NOMO-1 treated with dmso at 0.1 percent for 144 hours (cell line): ENCODE results near the gene UPF2.
"Not testable (repeated sequence)": the region's sequence is repeated elsewhere in the genome, so short reads cannot be mapped to it uniquely, and the experiment has no call there.

Source experiments
- DNase-seq: peaks from one replicate; lab custom pipeline; 2025; ENCODE audit not compliant: unreplicated experiment; lab: John Stamatoyannopoulos, UW

UPF2 gene

GRCh38 chr10:12041766-12042408 lies 722 bp downstream of the UPF2 start:
- peak; percentile 4 for DNase-seq

GRCh38 chr10:12036073-12036655 lies 6.4 kb downstream of the UPF2 start:
- no peak for DNase-seq

DNA sequence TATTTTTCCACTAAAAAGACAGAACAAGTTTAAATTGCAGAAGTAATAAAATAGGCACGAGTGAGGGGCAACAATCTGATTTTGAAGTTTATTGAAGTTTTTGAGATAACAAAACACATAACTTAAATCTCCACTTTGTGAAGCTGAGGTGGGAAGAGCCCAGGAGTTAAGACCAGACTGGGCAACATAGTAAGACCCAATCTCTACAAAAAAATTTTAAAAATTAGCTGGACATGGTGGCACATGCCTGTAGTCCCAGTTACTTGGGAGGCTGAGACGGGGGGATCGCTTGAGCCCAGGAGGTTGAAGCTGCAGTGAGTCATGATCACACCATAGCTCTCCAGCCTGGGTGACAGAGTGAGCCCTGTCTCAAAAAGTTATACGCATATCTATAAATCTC lies 11.2 kb downstream of the UPF2 start:
- DNase-seq = no peak

DNA sequence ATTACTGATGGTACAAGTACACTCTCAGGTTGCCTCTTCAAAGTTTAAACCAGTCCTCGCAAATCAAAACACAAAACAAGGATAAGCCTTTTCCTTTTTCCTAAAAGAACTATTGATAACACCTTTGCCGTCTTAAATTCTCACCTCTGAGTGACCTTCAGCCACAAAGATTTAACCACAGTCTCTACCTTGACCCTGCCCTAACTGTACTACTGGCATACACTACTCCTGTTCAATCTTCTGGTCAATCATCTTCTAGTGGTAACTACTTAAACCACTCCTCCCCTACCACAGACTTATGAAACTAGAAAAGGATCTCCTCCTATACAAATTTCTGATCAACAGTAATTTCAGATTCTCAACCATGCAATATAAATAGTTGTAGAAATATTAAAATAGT lies 15.1 kb downstream of the UPF2 start:
- no peak for DNase-seq

DNA sequence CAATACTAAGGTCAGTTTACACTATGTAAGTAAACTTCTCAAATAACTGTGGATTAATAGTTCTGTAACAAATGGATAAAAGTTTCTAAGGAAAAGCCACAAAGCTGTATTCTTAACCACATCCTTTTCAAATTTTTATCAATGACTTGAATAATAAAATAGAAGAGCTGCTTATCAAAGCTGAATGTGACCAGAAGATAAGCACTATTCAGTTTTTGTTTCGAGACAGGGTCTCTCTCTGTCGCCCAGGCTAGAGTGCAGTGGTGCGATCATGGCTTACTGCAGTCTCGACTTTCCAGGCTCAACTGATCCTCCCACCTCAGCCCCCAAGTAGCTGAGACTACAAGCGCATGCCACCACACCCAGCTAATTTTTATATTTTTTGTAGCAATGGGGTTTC lies 17.0 kb downstream of the UPF2 start:
- no peak for DNase-seq

DNA sequence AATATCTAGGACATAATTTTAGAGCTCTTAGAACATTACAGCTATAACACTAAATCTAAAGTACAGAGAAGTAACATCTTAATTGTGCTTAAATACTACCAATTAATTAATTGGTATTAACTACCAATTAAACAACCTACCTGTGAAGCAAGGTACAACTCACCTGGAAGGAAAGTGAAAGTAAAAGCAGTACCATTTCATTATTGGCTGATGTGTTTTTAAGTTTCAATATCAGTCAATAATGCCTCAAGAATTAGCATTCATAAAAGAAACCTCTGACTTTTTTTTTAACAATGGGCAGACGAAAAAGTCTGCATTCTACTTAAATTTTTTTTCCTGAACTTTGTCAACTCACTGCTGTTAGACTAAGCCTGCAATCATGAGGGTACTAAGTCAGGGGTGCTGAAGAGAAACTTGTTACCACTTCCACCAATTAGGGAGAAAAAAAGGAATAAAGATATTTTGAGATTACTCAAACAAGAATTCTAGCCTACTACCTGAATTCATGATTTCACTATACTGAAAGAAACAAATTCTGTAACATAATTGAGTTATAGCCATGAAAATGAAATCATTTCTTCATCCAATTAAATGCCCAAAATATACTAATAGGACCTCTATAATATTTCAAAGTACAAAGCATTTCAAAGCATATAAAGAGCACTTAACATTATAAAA lies 19.9 kb downstream of the UPF2 start:
- no peak for DNase-seq

- no peak for DNase-seq
These were observed 22.0 kb downstream of the UPF2 start for GRCh38 chr10:12020574-12020973.

GRCh38 chr10:12019283-12019971 lies 23.2 kb downstream of the UPF2 start:
- DNase-seq = no peak

DNA sequence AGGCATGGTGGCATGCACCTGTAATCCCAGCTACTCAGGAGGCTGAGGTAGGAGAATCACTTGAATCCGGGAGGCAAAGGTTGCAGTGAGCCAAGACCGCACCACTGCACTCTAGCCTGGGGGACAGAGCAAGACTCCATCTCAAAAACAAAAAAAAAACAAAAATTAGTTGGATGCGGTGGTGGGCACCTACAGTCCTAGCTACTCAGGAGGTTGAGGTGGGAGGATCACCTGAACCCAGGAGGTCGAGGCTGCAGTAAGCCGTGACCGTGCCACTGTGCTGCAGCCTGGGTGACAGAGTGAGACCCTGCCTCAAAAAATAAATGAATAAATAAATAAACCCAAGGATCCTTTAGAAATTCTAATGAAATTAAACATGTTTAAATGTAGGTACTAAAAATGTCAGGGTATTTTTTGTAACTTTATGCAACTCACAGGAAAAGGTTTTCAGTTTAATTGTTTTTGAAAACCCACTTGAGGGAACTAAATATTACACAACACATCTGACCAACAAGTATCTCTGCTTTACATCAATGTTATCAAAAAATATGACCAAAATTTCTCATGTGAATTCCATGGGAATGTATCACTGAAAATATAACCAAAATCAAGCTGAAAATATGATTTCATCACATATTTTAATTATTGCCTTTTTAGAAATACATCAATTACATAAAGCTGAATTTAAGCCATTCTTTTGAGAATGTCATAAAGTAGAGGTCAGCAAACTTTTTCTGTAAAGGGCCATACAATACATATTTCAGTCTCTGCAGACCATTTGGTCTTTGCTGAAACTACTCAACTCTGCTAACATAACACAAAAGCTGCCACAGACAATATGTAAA lies 23.9 kb downstream of the UPF2 start:
- no peak for DNase-seq

DNA sequence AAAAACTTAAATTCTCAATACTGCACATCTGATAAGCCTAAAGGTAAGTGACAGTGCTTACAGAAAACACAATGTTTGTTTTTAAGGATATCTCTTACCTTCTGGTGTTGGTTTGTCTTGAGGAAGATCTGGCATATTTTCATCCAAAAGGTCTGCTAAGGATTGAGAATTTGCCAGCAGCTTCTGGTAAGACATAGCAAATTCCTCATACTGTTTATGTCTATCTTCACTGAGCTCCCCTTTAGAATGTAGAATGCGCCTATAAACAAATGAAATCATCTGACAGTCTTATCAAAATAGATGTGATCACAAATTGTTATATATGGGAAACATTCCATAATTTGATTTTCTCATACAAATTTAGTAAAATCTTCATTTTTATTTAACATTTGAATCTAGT lies 28.7 kb downstream of the UPF2 start:
- DNase-seq = no peak

- DNase-seq = not testable (repeated sequence)
These were observed 29.2 kb downstream of the UPF2 start for GRCh38 chr10:12013391-12013790.

DNA sequence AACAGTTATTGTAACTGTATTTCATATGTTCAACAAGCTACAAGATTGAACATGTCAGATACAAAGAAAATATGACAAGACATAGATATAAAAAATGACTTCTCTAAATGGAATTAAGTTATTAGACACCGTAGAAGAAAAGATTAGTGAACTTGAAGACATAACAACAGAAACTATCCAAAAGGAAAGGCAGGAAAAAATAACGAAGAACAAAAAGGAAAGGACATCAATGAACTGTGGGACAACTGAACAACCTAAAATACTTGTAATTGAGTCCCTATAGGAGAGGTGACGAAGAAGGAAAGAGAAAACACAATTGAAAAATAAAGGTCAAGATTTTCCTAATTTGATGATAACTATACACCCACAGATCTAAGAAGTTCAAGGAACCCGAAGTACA lies 32.3 kb downstream of the UPF2 start:
- DNase-seq = no peak

GRCh38 chr10:12008842-12009241 lies 33.8 kb downstream of the UPF2 start:
- not testable (repeated sequence) for DNase-seq

- DNase-seq = no peak
These were observed 35.9 kb downstream of the UPF2 start for GRCh38 chr10:12006671-12007070.

GRCh38 chr10:11993834-11994468 lies 48.7 kb downstream of the UPF2 start:
- peak; percentile 2 for DNase-seq

DNA sequence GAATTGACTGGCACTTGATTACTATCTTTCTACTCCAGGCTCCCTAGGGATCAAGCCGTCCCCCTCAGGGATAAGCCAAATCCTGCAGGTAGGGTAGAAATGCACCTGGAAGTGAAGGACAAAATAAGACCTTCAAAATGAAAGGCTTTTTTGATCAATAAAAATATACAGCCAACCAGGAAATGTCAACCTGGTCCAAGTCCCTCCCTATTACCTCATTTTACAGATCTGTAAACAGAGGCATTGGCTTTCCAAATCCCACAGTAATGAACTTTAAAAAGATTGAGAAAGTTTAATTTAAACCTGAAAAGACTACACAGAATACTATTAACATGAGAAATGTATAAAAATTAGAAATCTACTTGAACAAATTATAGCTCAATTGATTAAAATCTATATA lies 53.7 kb downstream of the UPF2 start:
- no peak for DNase-seq

- DNase-seq = peak; percentile 5
These were observed 55.9 kb downstream of the UPF2 start for GRCh38 chr10:11986593-11987216.

GRCh38 chr10:11982253-11982652 lies 60.4 kb downstream of the UPF2 start:
- DNase-seq = no peak

GRCh38 chr10:11975795-11976194 lies 66.8 kb downstream of the UPF2 start:
- no peak for DNase-seq

GRCh38 chr10:11972523-11972922 lies 70.1 kb downstream of the UPF2 start:
- DNase-seq = not testable (repeated sequence)
